ENCODE measurements around the gene NPIPA1. TPM values are rescaled to one million over a fixed set of nuclear protein-coding genes. Genes with fewer than 3 reads are reported as not detected.
"Not testable (repeated sequence)": the region's sequence is repeated elsewhere in the genome, so short reads cannot be mapped to it uniquely, and the experiment has no call there.

The NPIPA1 gene
- total RNA-seq, 1 experiment from 2014 or later: 91.0 TPM

DNA sequence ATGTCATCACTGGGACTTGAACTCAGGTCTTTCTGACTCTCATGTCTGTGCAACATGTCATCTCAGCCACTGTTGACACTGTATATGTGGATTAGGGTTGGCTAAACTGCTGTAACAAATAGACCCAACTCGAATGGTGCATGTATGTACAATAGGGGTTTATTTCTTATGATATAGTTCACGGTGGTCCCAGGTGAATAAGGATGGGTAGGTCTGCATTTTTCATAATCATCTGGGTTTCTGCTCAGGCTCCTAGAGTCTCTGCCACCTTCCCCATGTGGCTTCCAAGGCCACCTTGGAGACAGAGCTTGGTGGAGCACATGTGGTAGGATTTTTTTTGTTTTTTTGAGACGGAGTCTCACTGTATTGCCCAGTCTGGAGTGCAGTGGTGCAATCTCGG lies 27.5 kb upstream of the NPIPA1 start:
- H3K36me3 ChIP-seq (ENCODE audit: control insufficient read depth, insufficient read depth, low read length); H3K27ac Mint-ChIP-seq (ENCODE audit: unreplicated experiment); H3K4me1 ChIP-seq; H3K4me3 ChIP-seq (ENCODE audit: low read depth, low read length); H3K9me3 ChIP-seq; CTCF ChIA-PET; H3K27me3 Mint-ChIP-seq (ENCODE audit: insufficient read depth, unreplicated experiment); H3K9me3 Mint-ChIP-seq (ENCODE audit: unreplicated experiment); intact Hi-C loops (cut with micrococcal nuclease; ENCODE audit: unreplicated experiment); POLR2A ChIA-PET; H3K4me1 Mint-ChIP-seq (ENCODE audit: low read depth, unreplicated experiment); H3K36me3 Mint-ChIP-seq (ENCODE audit: insufficient read depth, unreplicated experiment); H3K4me3 Mint-ChIP-seq (ENCODE audit: unreplicated experiment); BruUV-seq (replicated peaks); H3K27me3 ChIP-seq (replicated peaks; ENCODE audit: control insufficient read depth, insufficient read depth, low read length); DNase-seq: not testable (repeated sequence)

DNA sequence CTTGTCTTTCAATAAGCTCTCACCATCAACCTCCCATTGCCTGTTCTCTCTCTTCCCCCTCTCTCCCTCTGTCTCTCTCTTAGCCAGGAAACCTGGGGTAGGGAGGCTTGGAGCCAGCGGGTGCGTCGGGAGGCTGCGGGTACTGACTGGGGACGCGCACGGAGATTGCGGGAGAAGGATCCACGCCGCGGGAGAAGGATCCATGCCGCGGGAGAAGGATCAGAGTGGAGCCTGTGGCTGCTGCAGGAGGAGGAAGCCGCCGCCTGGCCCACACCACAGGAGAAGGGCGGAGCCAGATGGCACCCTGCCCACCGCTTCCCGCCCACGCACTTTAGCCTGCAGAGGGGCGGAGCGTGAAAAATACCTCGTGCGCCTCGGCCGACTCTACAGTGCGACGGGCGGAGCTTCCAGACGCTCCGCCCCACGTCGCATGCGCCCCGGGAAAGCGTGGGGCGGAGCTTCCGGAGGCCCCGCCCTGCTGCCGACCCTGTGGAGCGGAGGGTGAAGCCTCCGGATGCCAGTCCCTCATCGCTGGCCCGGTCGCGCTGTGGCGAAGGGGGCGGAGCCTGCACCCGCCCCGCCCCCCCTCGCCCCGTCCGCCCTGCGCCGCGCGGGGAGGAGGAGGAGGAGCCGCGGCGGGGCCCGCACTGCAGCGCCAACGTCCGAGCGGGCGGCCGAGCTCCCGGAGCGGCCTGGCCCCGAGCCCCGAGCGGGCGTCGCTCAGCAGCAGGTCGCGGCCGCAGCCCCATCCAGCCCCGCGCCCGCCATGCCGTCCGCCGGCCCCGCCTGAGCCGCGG lies 26.2 kb upstream of the NPIPA1 start:
- BruUV-seq (replicated peaks); H3K27me3 Mint-ChIP-seq (ENCODE audit: insufficient read depth, unreplicated experiment); H3K36me3 Mint-ChIP-seq (ENCODE audit: insufficient read depth, unreplicated experiment); intact Hi-C loops (cut with micrococcal nuclease; ENCODE audit: unreplicated experiment); CTCF ChIA-PET; H3K36me3 ChIP-seq (ENCODE audit: control insufficient read depth, insufficient read depth, low read length); POLR2A ChIA-PET; H3K9me3 ChIP-seq; H3K4me3 ChIP-seq (ENCODE audit: low read depth, low read length); H3K27ac Mint-ChIP-seq (ENCODE audit: unreplicated experiment); H3K9me3 Mint-ChIP-seq (ENCODE audit: unreplicated experiment); DNase-seq; H3K4me1 ChIP-seq; H3K4me1 Mint-ChIP-seq (ENCODE audit: low read depth, unreplicated experiment); H3K4me3 Mint-ChIP-seq (ENCODE audit: unreplicated experiment); H3K27me3 ChIP-seq (replicated peaks; ENCODE audit: control insufficient read depth, insufficient read depth, low read length): not testable (repeated sequence)

DNA sequence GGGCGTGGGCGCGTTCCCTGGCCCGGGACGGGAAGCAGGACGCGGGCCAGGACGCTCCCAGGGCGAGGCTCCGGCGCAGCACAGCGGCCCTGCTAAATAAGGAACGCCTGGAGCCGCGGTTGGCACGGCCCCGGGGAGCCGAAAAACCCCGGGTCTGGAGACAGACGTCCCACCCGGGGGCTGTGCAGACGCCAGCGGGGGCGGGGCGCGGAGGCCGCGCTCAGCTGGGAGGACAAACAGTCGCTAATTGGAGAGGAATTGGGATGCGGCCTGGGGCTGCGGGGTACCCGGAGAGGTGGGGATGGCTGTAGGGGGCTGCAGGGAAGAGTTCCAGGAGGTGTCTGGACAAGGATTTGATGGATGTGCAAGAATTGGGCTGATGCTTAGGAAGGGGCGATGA lies 25.3 kb upstream of the NPIPA1 start:
- H3K36me3 ChIP-seq (ENCODE audit: control insufficient read depth, insufficient read depth, low read length); H3K36me3 Mint-ChIP-seq (ENCODE audit: insufficient read depth, unreplicated experiment); H3K4me1 ChIP-seq; H3K27ac Mint-ChIP-seq (ENCODE audit: unreplicated experiment); BruUV-seq (replicated peaks); CTCF ChIA-PET; H3K27me3 ChIP-seq (replicated peaks; ENCODE audit: control insufficient read depth, insufficient read depth, low read length); H3K27me3 Mint-ChIP-seq (ENCODE audit: insufficient read depth, unreplicated experiment); intact Hi-C loops (cut with micrococcal nuclease; ENCODE audit: unreplicated experiment); H3K4me1 Mint-ChIP-seq (ENCODE audit: low read depth, unreplicated experiment); POLR2A ChIA-PET; H3K9me3 Mint-ChIP-seq (ENCODE audit: unreplicated experiment); H3K9me3 ChIP-seq: not testable (repeated sequence)
- H3K4me3 ChIP-seq (ENCODE audit: low read depth, low read length): peak overlapping the region; percentile 33
- peak overlapping the region; percentile 75 for H3K4me3 Mint-ChIP-seq (ENCODE audit: unreplicated experiment)
- DNase-seq: peak; percentile 44 to 60

DNA sequence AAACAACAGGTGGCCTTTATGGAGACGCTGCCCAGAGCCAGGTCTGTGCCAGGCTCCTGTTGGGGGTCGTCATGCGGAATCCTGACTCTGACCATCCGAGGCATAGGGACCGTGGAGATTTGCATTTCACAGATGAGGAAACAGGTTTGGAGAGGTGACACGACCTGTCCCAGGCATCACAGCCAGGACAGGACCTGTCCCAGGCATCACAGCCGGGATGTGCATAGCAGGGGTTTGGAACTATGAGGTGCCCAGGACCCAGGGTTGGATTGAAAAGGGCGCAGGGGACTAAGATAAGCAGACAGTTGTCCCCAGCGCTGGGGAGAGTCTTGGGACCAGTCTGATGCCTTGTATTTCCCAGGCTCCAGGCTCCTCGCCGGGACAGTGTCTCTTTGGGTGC lies 24.7 kb upstream of the NPIPA1 start:
- POLR2A ChIA-PET; CTCF ChIA-PET; H3K9me3 Mint-ChIP-seq (ENCODE audit: unreplicated experiment): not testable (repeated sequence)

DNA sequence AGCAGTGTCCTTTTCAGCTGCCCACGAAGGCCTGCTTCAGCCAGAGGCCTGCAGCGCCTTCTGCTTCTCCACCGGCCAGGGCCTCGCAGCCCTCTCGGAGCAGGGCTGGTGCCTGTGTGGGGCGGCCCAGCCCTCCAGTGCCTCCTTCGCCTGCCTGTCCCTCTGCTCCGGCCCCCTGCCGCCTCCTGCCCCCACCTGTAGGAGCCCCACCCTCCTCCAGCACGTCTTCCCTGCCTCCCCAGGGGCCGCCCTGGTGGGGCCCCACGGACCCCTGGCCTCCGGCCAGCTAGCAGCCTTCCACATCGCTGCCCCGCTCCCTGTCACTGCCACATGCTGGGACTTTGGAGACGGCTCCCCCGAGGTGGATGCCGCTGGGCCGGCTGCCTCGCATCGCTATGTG lies 18.7 kb upstream of the NPIPA1 start:
- H3K36me3 Mint-ChIP-seq (ENCODE audit: insufficient read depth, unreplicated experiment); DNase-seq; H3K27ac Mint-ChIP-seq (ENCODE audit: unreplicated experiment); H3K4me1 ChIP-seq; H3K4me3 Mint-ChIP-seq (ENCODE audit: unreplicated experiment); POLR2A ChIA-PET; H3K4me1 Mint-ChIP-seq (ENCODE audit: low read depth, unreplicated experiment); H3K36me3 ChIP-seq (ENCODE audit: control insufficient read depth, insufficient read depth, low read length); H3K9me3 Mint-ChIP-seq (ENCODE audit: unreplicated experiment); intact Hi-C loops (cut with micrococcal nuclease; ENCODE audit: unreplicated experiment); H3K4me3 ChIP-seq (ENCODE audit: low read depth, low read length); H3K27me3 ChIP-seq (replicated peaks; ENCODE audit: control insufficient read depth, insufficient read depth, low read length); BruUV-seq (replicated peaks); CTCF ChIA-PET; H3K27me3 Mint-ChIP-seq (ENCODE audit: insufficient read depth, unreplicated experiment); H3K9me3 ChIP-seq: not testable (repeated sequence)

More for the DNA sequence above, 24.7 kb upstream of the NPIPA1 start:
- H3K27ac Mint-ChIP-seq (ENCODE audit: unreplicated experiment); H3K4me3 Mint-ChIP-seq (ENCODE audit: unreplicated experiment); H3K4me1 ChIP-seq; H3K4me3 ChIP-seq (ENCODE audit: low read depth, low read length); H3K9me3 ChIP-seq; H3K27me3 ChIP-seq (replicated peaks; ENCODE audit: control insufficient read depth, insufficient read depth, low read length); H3K27me3 Mint-ChIP-seq (ENCODE audit: insufficient read depth, unreplicated experiment); H3K4me1 Mint-ChIP-seq (ENCODE audit: low read depth, unreplicated experiment); H3K36me3 Mint-ChIP-seq (ENCODE audit: insufficient read depth, unreplicated experiment); intact Hi-C loops (cut with micrococcal nuclease; ENCODE audit: unreplicated experiment); H3K36me3 ChIP-seq (ENCODE audit: control insufficient read depth, insufficient read depth, low read length); DNase-seq: not testable (repeated sequence)
- BruUV-seq (replicated peaks): TSS peak; percentile 61

DNA sequence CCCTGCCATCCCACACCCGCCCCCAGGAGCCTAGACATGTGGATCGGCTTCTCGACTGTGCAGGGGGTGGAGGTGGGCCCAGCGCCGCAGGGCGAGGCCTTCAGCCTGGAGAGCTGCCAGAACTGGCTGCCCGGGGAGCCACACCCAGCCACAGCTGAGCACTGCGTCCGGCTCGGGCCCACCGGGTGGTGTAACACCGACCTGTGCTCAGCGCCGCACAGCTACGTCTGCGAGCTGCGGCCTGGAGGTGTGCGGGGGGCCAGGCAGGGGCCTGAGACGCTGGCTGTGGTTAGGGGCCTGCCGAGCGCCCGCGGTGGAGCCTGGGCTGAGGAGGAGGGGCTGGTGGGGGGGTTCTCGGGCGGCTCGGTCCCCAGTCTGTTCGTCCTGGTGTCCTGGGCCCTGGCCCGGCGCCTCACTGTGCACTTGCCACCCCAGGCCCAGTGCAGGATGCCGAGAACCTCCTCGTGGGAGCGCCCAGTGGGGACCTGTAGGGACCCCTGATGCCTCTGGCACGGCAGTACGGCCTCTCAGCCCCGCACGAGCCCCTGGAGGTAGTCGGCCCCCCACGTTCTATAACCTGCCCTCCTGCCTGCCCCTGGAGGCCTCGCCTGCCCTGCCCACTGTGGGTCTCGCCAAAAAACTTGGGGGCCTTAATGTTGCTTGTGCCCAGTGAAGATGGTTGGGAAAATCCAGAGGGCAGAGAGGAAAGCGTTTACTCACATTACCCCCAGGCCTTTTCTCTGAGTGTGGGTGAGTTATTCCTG lies 17.2 kb upstream of the NPIPA1 start:
- H3K9me3 ChIP-seq; H3K4me3 Mint-ChIP-seq (ENCODE audit: unreplicated experiment); DNase-seq; H3K4me3 ChIP-seq (ENCODE audit: low read depth, low read length); intact Hi-C loops (cut with micrococcal nuclease; ENCODE audit: unreplicated experiment); BruUV-seq (replicated peaks); H3K27me3 Mint-ChIP-seq (ENCODE audit: insufficient read depth, unreplicated experiment); H3K27me3 ChIP-seq (replicated peaks; ENCODE audit: control insufficient read depth, insufficient read depth, low read length); H3K36me3 ChIP-seq (ENCODE audit: control insufficient read depth, insufficient read depth, low read length); H3K36me3 Mint-ChIP-seq (ENCODE audit: insufficient read depth, unreplicated experiment); H3K4me1 ChIP-seq; H3K27ac Mint-ChIP-seq (ENCODE audit: unreplicated experiment); CTCF ChIA-PET; H3K9me3 Mint-ChIP-seq (ENCODE audit: unreplicated experiment); POLR2A ChIA-PET; H3K4me1 Mint-ChIP-seq (ENCODE audit: low read depth, unreplicated experiment): not testable (repeated sequence)

DNA sequence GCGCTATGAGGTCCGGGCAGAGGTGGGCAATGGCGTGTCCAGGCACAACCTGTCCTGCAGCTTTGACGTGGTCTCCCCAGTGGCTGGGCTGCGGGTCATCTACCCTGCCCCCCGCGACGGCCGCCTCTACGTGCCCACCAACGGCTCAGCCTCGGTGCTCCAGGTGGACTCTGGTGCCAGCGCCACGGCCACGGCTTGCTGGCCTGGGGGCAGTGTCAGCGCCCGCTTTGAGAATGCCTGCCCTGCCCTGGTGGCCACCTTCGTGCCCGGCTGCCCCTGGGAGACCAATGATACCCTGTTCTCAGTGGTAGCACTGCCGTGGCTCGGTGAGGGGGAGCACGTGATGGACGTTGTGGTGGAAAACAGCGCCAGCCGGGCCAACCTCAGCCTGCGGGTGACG lies 15.0 kb upstream of the NPIPA1 start:
- intact Hi-C loops (cut with micrococcal nuclease; ENCODE audit: unreplicated experiment); H3K4me1 Mint-ChIP-seq (ENCODE audit: low read depth, unreplicated experiment); DNase-seq; BruUV-seq (replicated peaks); H3K27me3 Mint-ChIP-seq (ENCODE audit: insufficient read depth, unreplicated experiment); H3K36me3 Mint-ChIP-seq (ENCODE audit: insufficient read depth, unreplicated experiment); H3K36me3 ChIP-seq (ENCODE audit: control insufficient read depth, insufficient read depth, low read length); H3K27me3 ChIP-seq (replicated peaks; ENCODE audit: control insufficient read depth, insufficient read depth, low read length); CTCF ChIA-PET; H3K4me3 ChIP-seq (ENCODE audit: low read depth, low read length); H3K9me3 ChIP-seq; H3K9me3 Mint-ChIP-seq (ENCODE audit: unreplicated experiment); POLR2A ChIA-PET; H3K27ac Mint-ChIP-seq (ENCODE audit: unreplicated experiment); H3K4me3 Mint-ChIP-seq (ENCODE audit: unreplicated experiment); H3K4me1 ChIP-seq: not testable (repeated sequence)
